Iris pigment epithelial cell (primary cell): ENCODE data around the gene VPS29.

ENCODE experiments used
- DNase-seq: peaks from one replicate; pipeline ENCODE4 v3.0.0-alpha.2; 2011; ENCODE audit warnings: low read depth

Gene VPS29

GRCh38 chr12:110444455-110444854 is 57.5 kb downstream of the VPS29 start:
- no peak for DNase-seq
